Thyroid gland (tissue), 4 donors: ENCODE measurements around the gene TRIM47. TPM values are rescaled to one million over a fixed set of nuclear protein-coding genes. Genes with fewer than 3 reads are reported as not detected.

ENCODE experiments used
- DNase-seq, 2 donors: peaks; one replicate each; pipeline ENCODE4 v3.0.0-alpha.2; 2019
- H3K27ac ChIP-seq, 3 donors: fragments of 200-600 bp; sonication (generic); 1 replicate in 2 of 3; 2 replicates in 1 of 3; pipeline ENCODE4 v1.5.1; 2016 to 2019; ENCODE audit warnings: mild to moderate bottlenecking in 1 of 3, moderate library complexity in 1 of 3
- H3K27me3 ChIP-seq: fragments of 200-600 bp; sonication (generic); one replicate; pipeline ENCODE4 v1.5.1; 2019
- H3K36me3 ChIP-seq, 2 donors: fragments of 200-600 bp; sonication (generic); one replicate each; pipeline ENCODE4 v1.5.1; 2016 to 2019
- H3K4me1 ChIP-seq, 2 donors: fragments of 200-600 bp; sonication (generic); one replicate each; pipeline ENCODE4 v1.5.1; 2017 to 2019
- H3K4me3 ChIP-seq, 3 donors: fragments of 200-600 bp; sonication (generic); replicated peaks in 1 of 3; 1 replicate in 2 of 3; 2 replicates in 1 of 3; pipeline ENCODE4 v1.5.1; 2016; ENCODE audit warnings: mild to moderate bottlenecking in 1 of 3
- H3K9me3 ChIP-seq: fragments of 200-600 bp; sonication (generic); one replicate; pipeline ENCODE4 v1.5.1; 2017
- POLR2A ChIP-seq, 2 donors: fragments of 450-650 bp; IDR thresholded peaks; one replicate each; pipeline ENCODE4 v1.6.1; 2017; ENCODE audit warnings: antibody characterized with exemption in 2 of 2, mild to moderate bottlenecking in 2 of 2, moderate library complexity in 1 of 2
- WGBS, 2 donors: methylation state at CpG; one replicate each; pipeline ENCODE4 v1.1.5; 2017; 5-methylcytosine and 5-hydroxymethylcytosine counted together
- intact Hi-C: fragments of 100-400 bp; cut with DNase I; formaldehyde crosslinking; loops from one replicate; pipeline ENCODE4 v1.15.1; 2023
- total RNA-seq, 4 donors: library from RNA; depleted of rRNA; stranded (reverse); fragments of >200 nt; gene quantifications; one replicate each; pipeline ENCODE4 v1.2.3, GENCODE V29; 2016
- TF ChIP-seq, protein P1 (sequence below), 6 experiments: fragments of 200-600 bp in 3 of 6; fragments of 450-650 bp in 3 of 6; sonication (generic) in 3 of 6; IDR thresholded peaks; one replicate each; pipeline ENCODE4 v1.5.1; 2016 to 2019; ENCODE audit warnings: antibody characterized with exemption in 6 of 6, mild to moderate bottlenecking in 2 of 6, inconsistent platforms in 1 of 6, moderate library complexity in 1 of 6

Gene TRIM47
- total RNA-seq, 4 donors from 2014 or later, result 14.7 to 27.8 (median 19.7) TPM

GRCh38 chr17:75885431-75885830, 7.0 kb upstream of the TRIM47 start:
- TF ChIP-seq POLR2A (IDR thresholded peaks at IDR 0.05), result no peak
- Histone ChIP-seq H3K27me3 (no peaks in the 10 kb centered on the region), H3K4me1 (no peaks in the 10 kb centered on the region), H3K36me3 (peaks cover 0 to 3% of the 10 kb centered on the region in 2 donors), H3K27ac (no peak overlapping the region), H3K4me3 (no peak overlapping the region), H3K9me3 (no peaks in the 10 kb centered on the region)
- no peak for DNase-seq
- WGBS, 2 donors, result 84 to 88% methylated on average over 8 of the region's 8 CpGs
- intact Hi-C loops, result no loop called here

GRCh38 chr17:75881678-75882454, 3.5 kb upstream of the TRIM47 start:
- intact Hi-C loops, result no loop called here
- Histone ChIP-seq H3K4me1 (peaks cover 6 to 9% of the 10 kb centered on the region in 2 donors), H3K36me3 (no peaks in the 10 kb centered on the region), H3K27me3 (no peaks in the 10 kb centered on the region), H3K27ac (no peak overlapping the region), H3K9me3 (no peaks in the 10 kb centered on the region), H3K4me3 (no peak overlapping the region)
- 90 to 93% methylated on average over 14 to 15 of the region's 15 CpGs for WGBS, 2 donors
- no peak for DNase-seq
- TF ChIP-seq, protein P1, sequence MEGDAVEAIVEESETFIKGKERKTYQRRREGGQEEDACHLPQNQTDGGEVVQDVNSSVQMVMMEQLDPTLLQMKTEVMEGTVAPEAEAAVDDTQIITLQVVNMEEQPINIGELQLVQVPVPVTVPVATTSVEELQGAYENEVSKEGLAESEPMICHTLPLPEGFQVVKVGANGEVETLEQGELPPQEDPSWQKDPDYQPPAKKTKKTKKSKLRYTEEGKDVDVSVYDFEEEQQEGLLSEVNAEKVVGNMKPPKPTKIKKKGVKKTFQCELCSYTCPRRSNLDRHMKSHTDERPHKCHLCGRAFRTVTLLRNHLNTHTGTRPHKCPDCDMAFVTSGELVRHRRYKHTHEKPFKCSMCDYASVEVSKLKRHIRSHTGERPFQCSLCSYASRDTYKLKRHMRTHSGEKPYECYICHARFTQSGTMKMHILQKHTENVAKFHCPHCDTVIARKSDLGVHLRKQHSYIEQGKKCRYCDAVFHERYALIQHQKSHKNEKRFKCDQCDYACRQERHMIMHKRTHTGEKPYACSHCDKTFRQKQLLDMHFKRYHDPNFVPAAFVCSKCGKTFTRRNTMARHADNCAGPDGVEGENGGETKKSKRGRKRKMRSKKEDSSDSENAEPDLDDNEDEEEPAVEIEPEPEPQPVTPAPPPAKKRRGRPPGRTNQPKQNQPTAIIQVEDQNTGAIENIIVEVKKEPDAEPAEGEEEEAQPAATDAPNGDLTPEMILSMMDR (IDR thresholded peaks at IDR 0.05), result no peak
- TF ChIP-seq POLR2A (IDR thresholded peaks at IDR 0.05), result no peak

DNA sequence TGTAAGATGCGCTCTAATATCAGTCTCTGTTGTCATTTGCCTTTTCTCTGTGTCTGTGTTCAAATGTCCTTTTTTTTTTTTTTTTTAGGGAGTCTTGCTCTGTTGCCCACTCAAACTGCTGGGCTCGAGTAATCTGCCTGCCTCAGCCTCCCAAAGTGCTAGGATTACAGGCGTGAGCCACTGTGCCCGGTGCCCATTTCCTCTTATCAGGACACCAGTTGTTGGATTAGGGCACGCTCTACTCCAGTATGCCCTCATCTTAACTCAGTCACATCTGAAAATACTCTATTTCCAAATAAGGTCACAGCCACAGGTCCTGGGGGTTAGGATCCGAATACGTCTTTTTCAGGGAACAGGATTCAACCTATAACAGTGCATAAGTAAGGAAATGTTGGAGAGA, 1.9 kb upstream of the TRIM47 start:
- H3K9me3 ChIP-seq, result no peaks in the 10 kb centered on the region
- H3K4me3 ChIP-seq, result no peak overlapping the region
- peaks cover 22 to 25% of the 10 kb centered on the region in 2 donors for H3K4me1 ChIP-seq
- intact Hi-C loops, result no loop called here
- H3K36me3 ChIP-seq, result no peaks in the 10 kb centered on the region
- no peak for DNase-seq
- no peaks in the 10 kb centered on the region for H3K27me3 ChIP-seq
- 75 to 84% methylated on average over 7 of the region's 7 CpGs for WGBS, 2 donors
- TF ChIP-seq, protein P1 (IDR thresholded peaks at IDR 0.05), result no peak
- TF ChIP-seq POLR2A (IDR thresholded peaks at IDR 0.05), result no peak
- H3K27ac ChIP-seq, result no peak overlapping the region

DNA sequence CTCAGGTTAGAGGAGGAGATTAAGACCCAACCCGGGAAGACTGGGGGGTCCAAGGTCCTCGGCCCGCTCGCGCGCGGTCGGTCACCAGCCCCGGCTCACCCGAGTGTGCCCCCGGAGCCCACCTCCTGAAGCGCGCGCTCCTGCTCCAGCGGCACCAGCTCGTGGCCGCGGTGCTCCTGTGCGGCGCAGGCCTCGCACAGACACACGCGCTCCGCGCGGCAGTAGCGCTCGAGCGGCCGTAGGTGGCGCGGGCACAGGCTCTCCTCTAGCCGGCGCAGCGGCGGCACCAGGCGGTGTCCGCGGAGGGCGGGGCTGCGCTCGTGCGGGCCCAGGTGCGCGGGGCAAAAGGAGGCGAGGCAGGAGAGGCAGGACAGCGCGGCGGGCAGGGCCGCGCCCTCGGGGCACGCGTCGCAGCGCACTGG, 618 bp downstream of the TRIM47 start:
- Histone ChIP-seq H3K4me3 (peak overlapping the region in 2 of 3 donors; percentile 13 to 54), H3K4me1 (peaks cover 34 to 47% of the 10 kb centered on the region in 2 donors), H3K36me3 (peaks cover 0 to 6% of the 10 kb centered on the region in 2 donors), H3K27me3 (no peaks in the 10 kb centered on the region), H3K27ac (peak overlapping the region; percentile 75 to 91 (median 91)), H3K9me3 (no peaks in the 10 kb centered on the region)
- DNase-seq, result peak; percentile 70 to 73
- WGBS, 2 donors, result 0 to 8% methylated on average over 11 to 13 of the region's 56 CpGs
- no peak for TF ChIP-seq POLR2A (IDR thresholded peaks at IDR 0.05)
- TF ChIP-seq, protein P1 (IDR thresholded peaks at IDR 0.05), result peak in 4 of 6 experiments; percentile 34 to 62 (median 50)
- intact Hi-C loops, result no loop called here

- H3K4me3 ChIP-seq, result peak overlapping the region in 2 of 3 donors; percentile 13 to 54
- 13 to 21% methylated on average over 31 to 33 of the region's 41 CpGs for WGBS, 2 donors
- H3K27me3 ChIP-seq, result no peaks in the 10 kb centered on the region
- peaks cover 40 to 53% of the 10 kb centered on the region in 2 donors for H3K4me1 ChIP-seq
- DNase-seq, result peak; percentile 87 to 91
- intact Hi-C loops, result no loop called here
- H3K27ac ChIP-seq, result peak overlapping the region; percentile 91 to 93 (median 91)
- H3K9me3 ChIP-seq, result no peaks in the 10 kb centered on the region
- TF ChIP-seq, protein P1 (IDR thresholded peaks at IDR 0.05), result peak in 1 of 6 experiments; percentile 19
- TF ChIP-seq POLR2A (IDR thresholded peaks at IDR 0.05), result peak in 1 of 2 donors; percentile 8
- peaks cover 0 to 6% of the 10 kb centered on the region in 2 donors for H3K36me3 ChIP-seq
These were observed 1.2 kb downstream of the TRIM47 start for GRCh38 chr17:75876938-75877751.
